Measurements from ENCODE around the gene SLC13A3. TPM values are rescaled to one million over a fixed set of nuclear protein-coding genes. Genes with fewer than 3 reads are reported as not detected.

The SLC13A3 gene
- total RNA-seq, 1 experiment from 2014 or later: 17.5 TPM

GRCh38 chr20:46530640-46531039, 120.6 kb downstream of the SLC13A3 start:
- Histone ChIP-seq H3K56ac (ENCODE audit: insufficient read length, low read depth, low read length) (no peak overlapping the region), H3K4me2 (ENCODE audit: insufficient read depth, insufficient read length, low read length) (no peak overlapping the region), H2BK5ac (ENCODE audit: insufficient read length, low read length) (no peak overlapping the region), H3K27me3 (ENCODE audit: insufficient read depth, low read length) (no peaks in the 10 kb centered on the region), H4K91ac (ENCODE audit: insufficient read length, low read depth, low read length) (no peak overlapping the region), H3K18ac (ENCODE audit: insufficient read length, low read depth, low read length) (no peak overlapping the region), H3K27ac (ENCODE audit: insufficient read length, low read depth, low read length) (no peak overlapping the region), H2BK20ac (ENCODE audit: low read depth, low read length, poor library complexity, severe bottlenecking) (no peak overlapping the region), H3K4me1 (ENCODE audit: insufficient read depth, low read length) (no peaks in the 10 kb centered on the region), H3K9ac (ENCODE audit: extremely low read depth, insufficient read length, low read length) (no peak overlapping the region), H3K79me1 (ENCODE audit: insufficient read depth, low read depth, low read length, poor library complexity, severe bottlenecking) (no peaks in the 10 kb centered on the region), H2BK12ac (ENCODE audit: insufficient read length, low read depth, low read length) (no peak overlapping the region), H3T11ph (ENCODE audit: low read length) (no peak overlapping the region), H3K23ac (ENCODE audit: insufficient read length, low read depth, low read length) (no peak overlapping the region), H4K20me1 (ENCODE audit: control insufficient read depth, insufficient read depth, insufficient read length) (no peaks in the 10 kb centered on the region), H3K4ac (ENCODE audit: low read depth, low read length) (no peak overlapping the region), H2BK120ac (ENCODE audit: low read depth, low read length, poor library complexity, severe bottlenecking) (no peak overlapping the region), H3K14ac (ENCODE audit: insufficient read depth, low read length) (no peak overlapping the region), H4K8ac (replicated peaks; ENCODE audit: insufficient read length, low read depth, low read length) (no peak overlapping the region), H3K23me2 (ENCODE audit: insufficient read length, low read depth, low read length, poor library complexity, severe bottlenecking) (no peaks in the 10 kb centered on the region), H3K79me2 (ENCODE audit: insufficient read depth, low read length) (no peaks in the 10 kb centered on the region), H2AFZ (ENCODE audit: low read length) (no peak overlapping the region), H3K9me3 (ENCODE audit: control insufficient read depth, low read depth, low read length) (no peaks in the 10 kb centered on the region), H2AK5ac (ENCODE audit: insufficient read length, low read length) (no peak overlapping the region), H2BK15ac (ENCODE audit: low read depth, low read length) (no peak overlapping the region), H4K5ac (ENCODE audit: insufficient read length, low read depth, low read length) (no peak overlapping the region)
- no peak for TF ChIP-seq CTCF (conservative IDR thresholded peaks at IDR 0.05)
- no CpG with 5 or more reads among the region's 4 CpGs for WGBS (ENCODE audit: extremely low coverage, insufficient read length, low lambda C conversion rate)
- Mint-ChIP-seq H3K4me3 (no peak overlapping the region), H3K4me1 (no peaks in the 10 kb centered on the region), H3K36me3 (ENCODE audit: insufficient read depth in 1 of 3, low read depth in 3 of 3) (no peaks in the 10 kb centered on the region), H3K27me3 (ENCODE audit: low read depth) (peaks cover 28% of the 10 kb centered on the region), H3K27ac (no peak overlapping the region), H3K9me3 (no peaks in the 10 kb centered on the region)
- DNase-seq: no peak

Measured in H9 (cell line).